ENCODE data around the gene HSPB9. TPM values are rescaled to one million over a fixed set of nuclear protein-coding genes. Genes with fewer than 3 reads are reported as not detected.

HSPB9 gene
- total and polyA plus RNA-seq, 2 experiments from 2014 or later = 0.34 TPM; not detected in 1

DNA sequence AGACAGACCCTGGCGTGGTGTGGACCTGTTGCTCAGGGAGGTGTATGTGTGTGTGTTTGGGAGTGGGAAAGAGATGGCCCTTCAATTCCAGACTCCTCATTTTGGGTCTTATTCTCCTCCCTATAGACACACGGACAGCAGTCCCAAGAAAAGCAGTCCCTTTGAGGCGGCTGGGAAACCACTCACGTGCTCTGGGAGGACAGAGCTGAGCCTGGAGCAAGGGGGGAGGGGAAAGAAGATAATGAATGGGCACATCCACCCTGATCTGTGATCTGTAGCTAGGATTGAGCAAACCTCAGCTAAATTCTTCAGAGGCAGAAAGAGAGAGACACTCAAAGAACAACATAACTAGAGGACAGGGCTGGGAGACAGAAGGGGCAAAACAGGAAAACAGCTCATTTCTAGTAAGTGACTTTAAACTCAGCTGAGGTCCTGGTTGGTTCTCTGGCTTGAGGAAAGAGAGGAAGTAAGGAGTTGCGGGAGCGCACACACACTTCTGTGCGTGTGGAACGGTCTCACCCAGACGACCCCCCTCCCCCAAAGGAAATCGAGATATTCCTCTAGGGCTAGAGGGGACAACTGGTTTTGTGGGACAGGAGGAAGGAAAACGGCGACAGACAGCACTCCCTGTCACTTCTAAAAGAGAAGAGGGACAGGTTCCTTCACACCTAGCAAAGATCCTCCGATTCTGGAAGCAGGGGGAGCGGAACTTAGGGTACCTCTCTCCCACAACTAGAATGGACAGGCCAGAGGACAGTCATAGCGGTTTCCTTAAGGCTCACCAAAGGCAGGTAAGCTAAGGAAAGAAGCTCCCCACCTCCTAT, 31.5 kb downstream of the HSPB9 start:
- peak overlapping the region; percentile 52 for H3K27ac ChIP-seq
- H3F3A ChIP-seq (ENCODE audit: insufficient read depth) = no peaks in the 10 kb centered on the region
- peak overlapping the region; percentile 68 for H2AFZ ChIP-seq
- peak; percentile 57 for DNase-seq
- H3K4me1 ChIP-seq (ENCODE audit: insufficient read depth) = 0 out of 2 replicates have a peak, but pooled peaks cover 11% of the 10 kb centered on the region
- peak overlapping the region; percentile 92 for H3K4me3 ChIP-seq
- in situ Hi-C loops (cut with MboI) = no loop called here
- 6 to 9% methylated on average over 15 of the region's 15 CpGs for WGBS, 2 experiments (ENCODE audit: low coverage in 1 of 2, low lambda C conversion rate in 2 of 2, missing lambda C conversion rate in 2 of 2)
- TF ChIP-seq EZH2 (IDR thresholded peaks at IDR 0.05; ENCODE audit: insufficient read depth, poor library complexity, severe bottlenecking) = no peak
- no peak for TF ChIP-seq EZH2phosphoT487 (IDR thresholded peaks at IDR 0.05; ENCODE audit: insufficient read depth, low read depth)
- H3K9me3 ChIP-seq (ENCODE audit: low read depth) = no peaks in the 10 kb centered on the region
- H3K27me3 ChIP-seq (replicated peaks; ENCODE audit: insufficient read depth) = no peaks in the 10 kb centered on the region
- H3K79me2 ChIP-seq (ENCODE audit: insufficient read depth) = peaks cover 57% of the 10 kb centered on the region
- H4K20me1 ChIP-seq (ENCODE audit: insufficient read depth) = 0 out of 2 replicates have a peak, but pooled peaks cover under 1% of the 10 kb centered on the region
- peak overlapping the region; percentile 96 for H3K9ac ChIP-seq
- no peaks in the 10 kb centered on the region for H3K36me3 ChIP-seq (ENCODE audit: low read depth)
- no peaks in the 10 kb centered on the region for H3K9me2 ChIP-seq (ENCODE audit: insufficient read depth)
- peak overlapping the region; percentile 89 for H3K4me2 ChIP-seq (ENCODE audit: unreplicated experiment)

DNA sequence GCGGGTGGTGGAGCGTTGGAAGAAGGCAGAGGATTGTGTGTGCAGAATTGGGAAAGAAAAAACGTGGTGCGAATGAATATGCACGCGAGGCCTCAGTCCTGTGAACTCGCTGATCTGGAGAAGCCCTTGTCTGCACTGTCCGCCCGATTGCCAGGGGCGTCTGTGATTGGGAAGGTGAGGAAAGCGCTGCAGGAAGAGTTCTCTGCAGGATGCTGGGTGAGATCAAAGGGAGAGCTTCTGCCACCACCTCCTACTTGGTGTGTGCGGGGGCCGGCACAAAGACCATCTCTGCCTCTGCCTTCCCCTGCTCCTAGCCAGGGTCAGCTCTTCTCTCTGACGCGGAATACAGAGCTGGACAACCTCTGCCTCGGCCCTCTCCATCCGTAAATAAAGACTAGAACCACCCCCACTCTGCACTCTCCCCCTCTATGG, 33.0 kb downstream of the HSPB9 start:
- peak overlapping the region; percentile 70 for H3K4me2 ChIP-seq (ENCODE audit: unreplicated experiment)
- no peaks in the 10 kb centered on the region for H4K20me1 ChIP-seq (ENCODE audit: insufficient read depth)
- 22 to 24% methylated on average over 17 of the region's 17 CpGs for WGBS, 2 experiments (ENCODE audit: low coverage in 1 of 2, low lambda C conversion rate in 2 of 2, missing lambda C conversion rate in 2 of 2)

DNA sequence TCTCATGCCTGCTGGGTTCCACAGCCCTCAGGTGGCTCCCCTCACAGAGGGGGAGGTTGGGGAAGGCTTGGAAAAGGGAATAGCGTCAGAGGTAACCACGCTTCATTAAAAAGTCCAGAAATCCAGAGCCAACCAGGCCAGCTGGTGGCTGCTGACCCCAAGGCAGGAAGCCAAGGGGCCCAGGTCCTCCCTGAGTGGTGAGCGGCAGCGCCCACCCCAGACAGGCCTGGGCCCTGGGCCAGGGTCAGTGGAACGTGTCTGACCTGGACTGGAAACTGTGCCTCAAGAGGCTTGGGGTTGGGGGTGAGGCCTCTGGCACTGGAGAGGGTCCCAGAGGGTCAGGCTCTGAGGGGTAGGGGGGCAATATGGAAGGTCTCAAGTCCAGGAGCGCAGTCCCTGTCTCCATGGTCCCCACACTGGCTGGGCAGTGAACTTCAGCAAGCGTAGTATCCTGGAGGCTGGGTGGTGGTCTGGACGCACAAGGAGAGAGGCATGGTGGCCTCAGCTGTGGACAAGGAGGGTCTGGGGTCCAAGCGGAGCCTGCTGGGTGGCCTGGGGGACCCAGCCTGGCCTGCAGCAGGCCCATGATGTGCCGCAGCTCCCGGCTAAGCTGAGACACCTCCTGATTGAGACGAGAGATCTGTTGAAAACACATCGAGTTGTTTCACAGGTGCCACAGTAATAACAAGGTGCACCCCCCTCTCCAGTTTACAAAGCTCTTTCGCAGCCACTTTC, 37.4 kb downstream of the HSPB9 start:
- Histone ChIP-seq H3K4me2 (ENCODE audit: unreplicated experiment) (no peak overlapping the region), H3K9ac (no peak overlapping the region), H3K9me2 (ENCODE audit: insufficient read depth) (no peaks in the 10 kb centered on the region), H3K79me2 (ENCODE audit: insufficient read depth) (no peaks in the 10 kb centered on the region), H3F3A (ENCODE audit: insufficient read depth) (no peaks in the 10 kb centered on the region), H3K9me3 (ENCODE audit: low read depth) (no peaks in the 10 kb centered on the region), H3K36me3 (ENCODE audit: low read depth) (no peaks in the 10 kb centered on the region), H3K4me1 (ENCODE audit: insufficient read depth) (no peaks in the 10 kb centered on the region), H3K27me3 (replicated peaks; ENCODE audit: insufficient read depth) (no peaks in the 10 kb centered on the region), H3K27ac (no peak overlapping the region), H4K20me1 (ENCODE audit: insufficient read depth) (no peaks in the 10 kb centered on the region), H3K4me3 (no peak overlapping the region), H2AFZ (no peak overlapping the region)
- in situ Hi-C loops (cut with MboI) = no loop called here
- TF ChIP-seq EZH2phosphoT487 (IDR thresholded peaks at IDR 0.05; ENCODE audit: insufficient read depth, low read depth) = no peak
- no peak for DNase-seq
- WGBS, 2 experiments (ENCODE audit: low coverage in 1 of 2, low lambda C conversion rate in 2 of 2, missing lambda C conversion rate in 2 of 2) = 66 to 68% methylated on average over 13 to 14 of the region's 14 CpGs

More for the DNA sequence above, 33.0 kb downstream of the HSPB9 start:
- Histone ChIP-seq H2AFZ (peak overlapping the region; percentile 94), H3K9ac (peak overlapping the region; percentile 83), H3K36me3 (ENCODE audit: low read depth) (no peaks in the 10 kb centered on the region), H3K4me1 (ENCODE audit: insufficient read depth) (0 out of 2 replicates have a peak, but pooled peaks cover 11% of the 10 kb centered on the region), H3K9me2 (ENCODE audit: insufficient read depth) (no peaks in the 10 kb centered on the region), H3K9me3 (ENCODE audit: low read depth) (no peaks in the 10 kb centered on the region), H3F3A (ENCODE audit: insufficient read depth) (no peaks in the 10 kb centered on the region), H3K4me3 (peak overlapping the region; percentile 78), H3K27ac (peak overlapping the region; percentile 41; the same call in 1 of the 2 replicates), H3K27me3 (replicated peaks; ENCODE audit: insufficient read depth) (no peaks in the 10 kb centered on the region), H3K79me2 (ENCODE audit: insufficient read depth) (peaks cover 42% of the 10 kb centered on the region)
- peak; percentile 65 for DNase-seq
- TF ChIP-seq EZH2 (IDR thresholded peaks at IDR 0.05; ENCODE audit: insufficient read depth, poor library complexity, severe bottlenecking) (no peak), EZH2phosphoT487 (IDR thresholded peaks at IDR 0.05; ENCODE audit: insufficient read depth, low read depth) (no peak)
- in situ Hi-C loops (cut with MboI) = no loop called here

DNA sequence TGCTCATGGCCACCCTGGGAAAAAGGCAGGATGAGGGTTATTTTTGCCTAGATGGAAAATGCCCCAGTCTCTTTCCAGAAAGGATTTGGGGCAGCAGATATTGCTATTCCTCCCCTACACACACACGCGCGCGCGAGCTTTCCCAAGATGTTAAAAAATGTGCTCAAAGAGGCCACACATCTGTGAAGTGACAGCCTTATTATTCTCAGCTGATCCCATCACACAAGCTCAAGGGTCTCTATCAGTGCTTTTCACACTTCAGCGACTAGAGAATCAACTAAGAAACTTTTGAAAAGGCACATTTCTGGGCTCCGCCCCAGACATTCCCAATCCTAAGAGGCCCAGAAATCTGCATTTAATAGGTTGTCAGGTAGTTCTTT, 37.9 kb downstream of the HSPB9 start:
- in situ Hi-C loops (cut with MboI) = no loop called here
- Histone ChIP-seq H2AFZ (no peak overlapping the region), H3K27me3 (replicated peaks; ENCODE audit: insufficient read depth) (no peaks in the 10 kb centered on the region), H3K9me3 (ENCODE audit: low read depth) (no peaks in the 10 kb centered on the region), H3F3A (ENCODE audit: insufficient read depth) (no peaks in the 10 kb centered on the region), H3K4me1 (ENCODE audit: insufficient read depth) (no peaks in the 10 kb centered on the region), H3K79me2 (ENCODE audit: insufficient read depth) (no peaks in the 10 kb centered on the region), H3K27ac (no peak overlapping the region), H3K4me3 (no peak overlapping the region), H3K36me3 (ENCODE audit: low read depth) (no peaks in the 10 kb centered on the region), H3K4me2 (ENCODE audit: unreplicated experiment) (no peak overlapping the region), H3K9ac (no peak overlapping the region), H4K20me1 (ENCODE audit: insufficient read depth) (no peaks in the 10 kb centered on the region), H3K9me2 (ENCODE audit: insufficient read depth) (no peaks in the 10 kb centered on the region)
- no peak for TF ChIP-seq EZH2 (IDR thresholded peaks at IDR 0.05; ENCODE audit: insufficient read depth, poor library complexity, severe bottlenecking)
- no peak for TF ChIP-seq EZH2phosphoT487 (IDR thresholded peaks at IDR 0.05; ENCODE audit: insufficient read depth, low read depth)
- no peak for DNase-seq
- WGBS, 2 experiments (ENCODE audit: low coverage in 1 of 2, low lambda C conversion rate in 2 of 2, missing lambda C conversion rate in 2 of 2) = 84 to 86% methylated on average over 7 of the region's 7 CpGs
